Skeletal muscle cell (primary cell): Measurements from ENCODE around the gene M1AP.

ENCODE experiments used
- DNase-seq: peaks from one replicate; pipeline ENCODE4 v3.0.0-alpha.2; 2010; ENCODE audit warnings: low read depth
- H3K4me3 ChIP-seq: 2 replicates; pipeline ENCODE4 v1.5.1; 2011; ENCODE audit warnings: low read depth, mild to moderate bottlenecking, control low read depth, low read length, moderate library complexity

The M1AP gene

DNA sequence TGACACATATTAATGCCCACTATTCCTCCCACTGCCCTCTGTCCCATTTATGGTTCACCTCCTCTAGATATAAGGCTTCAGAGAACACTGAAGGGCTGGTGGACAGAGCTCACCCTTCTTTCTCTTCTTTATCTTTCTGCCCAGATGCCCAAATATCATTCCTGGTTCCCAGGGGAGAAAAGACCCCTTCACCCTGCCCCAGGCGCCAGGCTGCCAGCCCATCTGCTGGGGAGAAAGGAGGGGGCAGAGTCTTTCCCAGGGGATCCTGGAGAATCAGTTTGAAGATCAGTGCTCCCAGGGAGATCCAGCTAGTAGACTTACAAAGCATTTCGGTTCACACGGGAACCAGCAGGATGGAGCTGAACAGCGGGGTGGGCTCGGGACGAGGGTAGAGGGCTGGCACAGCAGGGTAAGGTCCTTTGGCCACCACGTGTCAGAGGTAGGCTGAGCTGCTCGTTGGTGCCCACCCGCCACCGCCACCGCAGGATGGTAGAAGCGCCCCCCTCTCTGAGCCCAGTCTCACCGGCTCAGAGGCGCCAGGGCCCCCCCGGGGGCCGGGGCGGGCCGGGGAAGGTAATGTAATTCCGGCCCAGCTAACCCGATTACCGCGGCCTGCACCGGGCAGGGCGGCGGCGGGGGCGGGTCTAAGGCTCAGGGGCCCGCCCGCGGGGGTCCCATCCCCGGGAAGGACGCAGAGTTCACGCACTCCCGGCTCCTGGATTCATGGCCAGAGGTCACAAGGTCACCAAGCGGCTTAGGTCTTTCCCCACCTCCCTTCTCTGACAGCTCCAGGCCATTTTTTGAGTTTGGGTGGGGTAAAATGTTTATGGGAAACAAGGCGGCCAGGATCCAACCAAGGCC lies 135.2 kb downstream of the M1AP start:
- DNase-seq = no peak
- no peak overlapping the region for H3K4me3 ChIP-seq

DNA sequence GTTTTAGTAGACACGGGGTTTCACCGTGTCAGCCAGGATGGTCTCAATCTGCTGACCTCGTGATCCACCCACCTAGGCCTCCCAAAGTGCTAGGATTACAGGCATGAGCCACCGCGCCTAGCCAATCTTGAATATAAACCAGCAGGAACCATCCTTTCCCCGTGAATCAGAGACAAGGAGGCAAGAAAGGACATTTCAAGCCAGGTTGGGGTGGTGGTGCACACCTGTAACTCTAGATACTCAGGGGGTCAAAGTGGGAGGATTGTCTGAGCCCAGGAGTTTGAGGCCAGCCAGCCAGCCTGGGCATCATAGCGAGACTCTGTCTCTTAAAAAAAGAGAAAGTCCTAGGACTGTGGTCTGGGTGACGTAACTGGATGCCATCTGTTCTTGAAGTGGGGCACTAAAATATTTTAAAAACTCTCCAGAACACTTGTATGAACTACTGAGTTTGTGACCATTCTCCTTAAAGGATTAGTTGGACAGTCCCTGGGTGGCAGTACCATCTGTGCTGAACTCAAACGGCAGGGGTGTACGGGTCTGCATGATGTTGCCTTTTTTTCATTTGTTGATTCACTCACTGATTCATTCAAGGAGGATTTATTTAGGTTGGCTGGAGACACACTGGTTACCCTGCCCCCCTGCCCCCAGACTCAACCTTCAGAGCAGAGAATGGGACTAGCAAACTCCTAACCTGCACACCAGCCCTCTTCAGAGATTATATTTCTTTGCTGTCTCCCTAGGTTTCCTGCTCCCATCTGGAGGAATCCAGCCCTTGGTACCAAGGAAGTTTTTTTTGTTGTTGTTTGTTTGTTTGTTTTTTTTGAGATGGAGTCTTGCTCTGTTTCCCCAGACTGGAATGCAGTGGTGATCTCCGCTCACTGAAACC lies 136.8 kb downstream of the M1AP start:
- DNase-seq = no peak
- no peak overlapping the region for H3K4me3 ChIP-seq

DNA sequence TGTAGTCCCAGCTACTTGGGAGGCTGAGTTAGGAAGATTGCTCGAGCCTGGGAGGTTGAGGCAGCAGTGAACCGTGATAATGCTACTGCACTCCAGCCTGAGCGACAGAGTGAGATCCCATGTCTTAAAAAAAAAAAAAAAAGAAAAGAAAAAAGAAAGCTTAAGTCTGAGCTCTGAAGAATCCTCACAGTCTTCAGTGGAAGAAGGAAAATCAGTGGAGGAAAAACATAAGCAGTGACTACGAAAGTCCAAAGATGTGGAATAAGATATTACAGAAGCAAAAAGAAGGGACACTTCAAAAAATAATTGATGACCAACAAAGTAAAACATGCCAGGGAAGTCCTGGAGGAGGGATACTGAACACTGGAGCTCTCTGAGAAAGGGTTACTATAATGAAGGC lies 137.9 kb downstream of the M1AP start:
- no peak overlapping the region for H3K4me3 ChIP-seq
- DNase-seq = no peak

DNA sequence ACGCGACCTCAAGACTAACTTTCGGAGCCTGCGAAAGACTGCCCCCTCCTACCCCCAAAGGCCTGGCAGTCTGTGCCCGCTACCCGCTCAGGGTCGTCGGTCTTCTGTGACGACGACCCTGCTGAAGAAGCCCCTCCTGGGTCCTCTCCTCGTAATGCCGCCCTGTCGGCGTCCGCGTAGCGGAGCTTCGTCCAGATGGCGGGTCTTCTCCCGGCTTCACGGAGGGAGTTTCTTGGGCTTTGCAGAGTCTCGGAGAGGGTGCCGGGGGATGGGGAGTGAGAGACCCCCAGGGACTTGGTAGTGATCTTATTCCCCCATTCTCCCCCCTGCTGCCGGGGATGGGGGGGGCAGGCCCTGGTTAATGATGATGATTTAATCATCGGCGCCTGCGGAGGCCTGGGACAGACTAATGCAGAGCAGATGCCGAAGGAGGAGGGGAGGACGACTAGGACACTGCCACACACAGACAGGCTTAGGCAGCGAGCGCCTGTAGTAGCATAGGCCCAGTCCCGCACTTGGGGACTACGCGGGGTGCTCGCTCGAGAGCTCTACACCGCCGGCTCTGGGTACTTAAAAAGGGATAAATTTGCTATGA lies 140.1 kb downstream of the M1AP start:
- peak overlapping the region; percentile 89 for H3K4me3 ChIP-seq
- DNase-seq = no peak
